ENCODE measurements around the gene LRCH3.

Gene LRCH3

GRCh38 chr3:197791113-197791891 is at the start of gene LRCH3:
LRCH3 (plus strand) TSS chr3:197791254; CDS start chr3:197791279, 25 bp downstream.
- peak; percentile 84 for DNase-seq

- no peak for DNase-seq
These were observed 48.3 kb upstream of the LRCH3 start for GRCh38 chr3:197742787-197743186.

- no peak for DNase-seq
These were observed 44.8 kb upstream of the LRCH3 start for GRCh38 chr3:197746209-197746608.

GRCh38 chr3:197746801-197747237 is 44.2 kb upstream of the LRCH3 start:
- DNase-seq: no peak

GRCh38 chr3:197748597-197749314 is 42.3 kb upstream of the LRCH3 start:
- no peak for DNase-seq

GRCh38 chr3:197749315-197749600 is 41.8 kb upstream of the LRCH3 start:
- peak; percentile 71 for DNase-seq

GRCh38 chr3:197749601-197750395 is 41.3 kb upstream of the LRCH3 start, which contains the start of gene FYTTD1:
FYTTD1 (plus strand) TSS chr3:197749883; CDS start chr3:197749972, 89 bp downstream.
- peak; percentile 94 for DNase-seq

GRCh38 chr3:197750396-197750831 is 40.6 kb upstream of the LRCH3 start:
- peak; percentile 70 for DNase-seq

- DNase-seq: peak; percentile 48
These were observed 40.0 kb upstream of the LRCH3 start for GRCh38 chr3:197750858-197751737.

GRCh38 chr3:197752107-197752506 is 38.9 kb upstream of the LRCH3 start:
- DNase-seq: no peak

GRCh38 chr3:197753263-197753662 is 37.8 kb upstream of the LRCH3 start:
- DNase-seq: no peak

- no peak for DNase-seq
These were observed 34.4 kb upstream of the LRCH3 start for GRCh38 chr3:197756704-197757103.

GRCh38 chr3:197758512-197758911 is 32.5 kb upstream of the LRCH3 start:
- DNase-seq: no peak

- DNase-seq: no peak
These were observed 29.3 kb upstream of the LRCH3 start for GRCh38 chr3:197761784-197762183.

- no peak for DNase-seq
These were observed 15.7 kb upstream of the LRCH3 start for GRCh38 chr3:197775317-197775716.

GRCh38 chr3:197782230-197782629 is 8.8 kb upstream of the LRCH3 start:
- DNase-seq: no peak

GRCh38 chr3:197784019-197784585 is 7.0 kb upstream of the LRCH3 start:
- DNase-seq: no peak

- DNase-seq: no peak
These were observed 3.6 kb upstream of the LRCH3 start for GRCh38 chr3:197787412-197787811.

- DNase-seq: no peak
These were observed 1.7 kb upstream of the LRCH3 start for GRCh38 chr3:197789309-197789708.

- no peak for DNase-seq
These were observed 1.0 kb upstream of the LRCH3 start for GRCh38 chr3:197790033-197790432.

GRCh38 chr3:197791892-197792647 is 1.0 kb downstream of the LRCH3 start:
- DNase-seq: peak; percentile 52
